Measurements from ENCODE around the gene ZNRF3.

DNA sequence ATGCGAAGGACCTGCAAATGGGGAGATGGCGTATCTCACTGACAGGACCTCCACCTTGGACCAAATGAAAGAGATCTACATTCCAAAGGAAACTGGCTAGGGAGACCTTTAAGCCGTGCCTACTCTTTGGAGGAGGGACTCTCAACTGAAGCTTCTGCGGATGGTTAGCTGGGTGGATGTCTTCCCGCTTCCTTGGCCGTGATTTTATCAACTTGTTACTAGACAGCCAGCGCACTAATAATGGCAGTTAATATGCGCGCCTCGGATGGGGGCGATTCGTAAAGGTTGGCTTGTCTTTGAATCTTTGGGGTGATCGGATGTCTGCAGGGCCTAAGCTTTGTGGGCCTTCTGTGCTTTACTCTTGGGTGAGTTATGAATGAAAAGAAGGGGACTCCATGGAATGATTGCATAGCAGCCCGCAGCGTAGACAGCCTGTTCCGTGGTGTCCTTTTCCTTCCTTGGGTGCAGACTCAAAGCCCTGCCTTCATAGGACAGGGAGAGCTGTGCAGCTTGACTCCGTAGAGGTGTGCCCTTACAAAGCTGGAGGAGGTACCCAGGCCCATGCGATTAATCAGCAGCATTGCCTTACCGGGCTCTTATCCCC, 1.5 kb downstream of the ZNRF3 start:
- TF ChIP-seq RAD21 (IDR thresholded peaks at IDR 0.05; ENCODE audit: low read length) (no peak), RCOR1 (IDR thresholded peaks at IDR 0.05; ENCODE audit: low read length) (no peak), YY1 (IDR thresholded peaks at IDR 0.05; ENCODE audit: low read depth) (no peak), RFX5 (IDR thresholded peaks at IDR 0.05; ENCODE audit: low read length) (no peak), POLR2AphosphoS5 (IDR thresholded peaks at IDR 0.05; ENCODE audit: low read depth, low read length) (no peak), EZH2phosphoT487 (IDR thresholded peaks at IDR 0.05; ENCODE audit: borderline replicate concordance, low read depth) (no peak), TCF12 (IDR thresholded peaks at IDR 0.05) (no peak)
- TF ChIP-seq, protein P1, sequence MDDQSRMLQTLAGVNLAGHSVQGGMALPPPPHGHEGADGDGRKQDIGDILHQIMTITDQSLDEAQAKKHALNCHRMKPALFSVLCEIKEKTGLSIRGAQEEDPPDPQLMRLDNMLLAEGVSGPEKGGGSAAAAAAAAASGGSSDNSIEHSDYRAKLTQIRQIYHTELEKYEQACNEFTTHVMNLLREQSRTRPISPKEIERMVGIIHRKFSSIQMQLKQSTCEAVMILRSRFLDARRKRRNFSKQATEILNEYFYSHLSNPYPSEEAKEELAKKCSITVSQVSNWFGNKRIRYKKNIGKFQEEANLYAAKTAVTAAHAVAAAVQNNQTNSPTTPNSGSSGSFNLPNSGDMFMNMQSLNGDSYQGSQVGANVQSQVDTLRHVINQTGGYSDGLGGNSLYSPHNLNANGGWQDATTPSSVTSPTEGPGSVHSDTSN (IDR thresholded peaks at IDR 0.05) = no peak
- TF ChIP-seq, protein P2, sequence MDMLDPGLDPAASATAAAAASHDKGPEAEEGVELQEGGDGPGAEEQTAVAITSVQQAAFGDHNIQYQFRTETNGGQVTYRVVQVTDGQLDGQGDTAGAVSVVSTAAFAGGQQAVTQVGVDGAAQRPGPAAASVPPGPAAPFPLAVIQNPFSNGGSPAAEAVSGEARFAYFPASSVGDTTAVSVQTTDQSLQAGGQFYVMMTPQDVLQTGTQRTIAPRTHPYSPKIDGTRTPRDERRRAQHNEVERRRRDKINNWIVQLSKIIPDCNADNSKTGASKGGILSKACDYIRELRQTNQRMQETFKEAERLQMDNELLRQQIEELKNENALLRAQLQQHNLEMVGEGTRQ (IDR thresholded peaks at IDR 0.05; ENCODE audit: borderline replicate concordance, low read depth, low read length) = no peak
- TF ChIP-seq, protein P3, sequence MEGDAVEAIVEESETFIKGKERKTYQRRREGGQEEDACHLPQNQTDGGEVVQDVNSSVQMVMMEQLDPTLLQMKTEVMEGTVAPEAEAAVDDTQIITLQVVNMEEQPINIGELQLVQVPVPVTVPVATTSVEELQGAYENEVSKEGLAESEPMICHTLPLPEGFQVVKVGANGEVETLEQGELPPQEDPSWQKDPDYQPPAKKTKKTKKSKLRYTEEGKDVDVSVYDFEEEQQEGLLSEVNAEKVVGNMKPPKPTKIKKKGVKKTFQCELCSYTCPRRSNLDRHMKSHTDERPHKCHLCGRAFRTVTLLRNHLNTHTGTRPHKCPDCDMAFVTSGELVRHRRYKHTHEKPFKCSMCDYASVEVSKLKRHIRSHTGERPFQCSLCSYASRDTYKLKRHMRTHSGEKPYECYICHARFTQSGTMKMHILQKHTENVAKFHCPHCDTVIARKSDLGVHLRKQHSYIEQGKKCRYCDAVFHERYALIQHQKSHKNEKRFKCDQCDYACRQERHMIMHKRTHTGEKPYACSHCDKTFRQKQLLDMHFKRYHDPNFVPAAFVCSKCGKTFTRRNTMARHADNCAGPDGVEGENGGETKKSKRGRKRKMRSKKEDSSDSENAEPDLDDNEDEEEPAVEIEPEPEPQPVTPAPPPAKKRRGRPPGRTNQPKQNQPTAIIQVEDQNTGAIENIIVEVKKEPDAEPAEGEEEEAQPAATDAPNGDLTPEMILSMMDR (IDR thresholded peaks at IDR 0.05) = no peak
- TF ChIP-seq, protein P4, sequence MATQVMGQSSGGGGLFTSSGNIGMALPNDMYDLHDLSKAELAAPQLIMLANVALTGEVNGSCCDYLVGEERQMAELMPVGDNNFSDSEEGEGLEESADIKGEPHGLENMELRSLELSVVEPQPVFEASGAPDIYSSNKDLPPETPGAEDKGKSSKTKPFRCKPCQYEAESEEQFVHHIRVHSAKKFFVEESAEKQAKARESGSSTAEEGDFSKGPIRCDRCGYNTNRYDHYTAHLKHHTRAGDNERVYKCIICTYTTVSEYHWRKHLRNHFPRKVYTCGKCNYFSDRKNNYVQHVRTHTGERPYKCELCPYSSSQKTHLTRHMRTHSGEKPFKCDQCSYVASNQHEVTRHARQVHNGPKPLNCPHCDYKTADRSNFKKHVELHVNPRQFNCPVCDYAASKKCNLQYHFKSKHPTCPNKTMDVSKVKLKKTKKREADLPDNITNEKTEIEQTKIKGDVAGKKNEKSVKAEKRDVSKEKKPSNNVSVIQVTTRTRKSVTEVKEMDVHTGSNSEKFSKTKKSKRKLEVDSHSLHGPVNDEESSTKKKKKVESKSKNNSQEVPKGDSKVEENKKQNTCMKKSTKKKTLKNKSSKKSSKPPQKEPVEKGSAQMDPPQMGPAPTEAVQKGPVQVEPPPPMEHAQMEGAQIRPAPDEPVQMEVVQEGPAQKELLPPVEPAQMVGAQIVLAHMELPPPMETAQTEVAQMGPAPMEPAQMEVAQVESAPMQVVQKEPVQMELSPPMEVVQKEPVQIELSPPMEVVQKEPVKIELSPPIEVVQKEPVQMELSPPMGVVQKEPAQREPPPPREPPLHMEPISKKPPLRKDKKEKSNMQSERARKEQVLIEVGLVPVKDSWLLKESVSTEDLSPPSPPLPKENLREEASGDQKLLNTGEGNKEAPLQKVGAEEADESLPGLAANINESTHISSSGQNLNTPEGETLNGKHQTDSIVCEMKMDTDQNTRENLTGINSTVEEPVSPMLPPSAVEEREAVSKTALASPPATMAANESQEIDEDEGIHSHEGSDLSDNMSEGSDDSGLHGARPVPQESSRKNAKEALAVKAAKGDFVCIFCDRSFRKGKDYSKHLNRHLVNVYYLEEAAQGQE (IDR thresholded peaks at IDR 0.05; ENCODE audit: low read depth, low read length) = no peak

Measured in SK-N-SH (cell line).